ENCODE results near the gene CHAC1.

CHAC1 gene

DNA sequence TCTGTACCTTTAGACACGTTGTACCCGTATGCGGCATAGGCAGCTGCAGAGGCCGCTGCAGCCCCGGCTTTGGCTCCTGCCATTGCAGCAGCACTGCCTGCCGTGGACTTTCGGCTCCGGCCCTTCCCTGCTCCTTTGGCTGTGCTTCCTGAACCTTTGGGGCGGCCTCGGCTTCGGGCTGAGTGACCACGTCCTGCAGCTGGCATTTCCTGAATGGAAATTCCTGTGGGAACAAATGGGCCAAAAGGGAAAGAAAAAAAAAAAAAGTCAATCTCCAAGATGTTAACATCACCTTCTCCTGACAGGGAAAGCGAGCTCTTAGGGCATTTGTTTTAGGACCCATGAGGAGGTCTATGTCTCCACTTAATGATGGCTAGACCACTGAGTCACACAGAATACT, 29.6 kb downstream of the CHAC1 start:
- in situ Hi-C loops (cut with MboI; ENCODE audit: low sequenced_read_pairs), result no loop called here

DNA sequence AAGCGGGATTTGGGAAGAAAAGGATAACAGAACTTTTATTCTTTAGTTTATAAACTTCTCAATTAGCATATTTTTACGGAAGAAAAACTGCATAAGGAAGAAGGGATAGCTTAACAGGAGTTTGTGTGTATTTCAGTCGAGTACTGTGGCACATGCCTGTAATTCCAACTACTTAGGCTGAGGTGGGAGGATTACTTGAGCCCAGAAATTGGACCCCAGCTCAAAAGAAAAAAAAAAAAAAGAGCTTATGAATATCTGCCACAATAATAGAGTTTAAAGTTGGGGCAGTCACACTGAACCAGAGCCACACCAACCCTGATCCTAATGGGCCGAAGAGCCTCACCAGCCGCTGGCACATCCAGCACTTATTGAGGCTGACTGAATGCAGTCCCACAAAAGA, 31.1 kb downstream of the CHAC1 start:
- in situ Hi-C loops (cut with MboI; ENCODE audit: low sequenced_read_pairs), result no loop called here

DNA sequence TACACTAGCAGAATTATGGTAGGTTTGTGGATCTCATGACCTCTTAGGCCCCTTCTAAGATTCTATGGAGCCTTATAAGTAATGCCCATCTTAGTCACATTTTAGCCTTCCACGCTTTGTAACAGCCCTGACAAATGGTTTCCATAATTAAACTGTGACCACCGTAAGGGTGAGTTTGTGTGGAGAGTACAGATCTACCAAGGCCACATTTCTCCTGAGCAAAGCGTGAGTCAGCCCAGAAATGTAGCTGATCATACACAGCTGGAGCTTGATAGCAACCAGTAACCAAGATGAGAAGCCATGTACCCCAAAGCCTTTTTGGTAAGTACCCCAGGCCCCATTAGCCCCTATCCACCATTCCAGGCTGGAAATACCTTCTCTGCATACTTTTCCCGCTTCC, 31.7 kb downstream of the CHAC1 start:
- in situ Hi-C loops (cut with MboI; ENCODE audit: low sequenced_read_pairs), result no loop called here

DNA sequence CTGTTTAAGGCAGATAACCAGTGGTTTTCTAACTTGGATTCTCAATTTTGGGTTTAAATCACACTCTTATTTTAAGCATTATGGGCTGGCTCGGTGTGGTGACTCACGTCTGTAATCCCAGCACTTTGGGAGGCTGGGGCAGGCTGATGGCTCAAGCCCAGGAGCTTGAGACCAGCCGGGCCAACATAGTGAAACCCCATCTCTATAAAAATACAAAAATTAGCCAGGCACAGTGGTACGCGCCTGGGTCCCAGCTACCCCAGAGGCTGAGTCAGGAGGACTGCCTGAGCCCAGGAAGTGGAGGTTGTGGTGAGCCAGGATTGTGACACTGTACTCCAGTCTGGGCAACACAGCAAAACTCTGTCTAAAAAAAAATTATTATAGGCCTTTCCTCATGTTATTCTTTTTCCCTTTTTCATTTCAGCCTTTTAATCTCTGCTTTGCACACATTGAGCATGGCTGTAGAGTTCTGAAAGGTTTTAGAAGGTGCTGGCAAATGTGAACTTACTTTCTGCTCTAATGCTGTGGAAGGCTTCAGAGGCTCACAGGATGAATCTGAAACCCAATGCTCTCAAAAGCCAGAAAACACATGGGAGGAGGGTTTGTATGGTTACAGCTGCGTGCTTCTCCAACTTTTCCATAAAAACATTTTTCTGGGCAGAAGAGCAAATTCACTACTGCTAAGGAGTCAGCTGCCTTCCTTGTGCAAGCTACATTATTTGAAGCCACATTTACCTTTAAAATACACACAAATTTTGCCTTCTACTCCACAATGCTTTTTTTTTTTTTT, 32.5 kb downstream of the CHAC1 start:
- in situ Hi-C loops (cut with MboI; ENCODE audit: low sequenced_read_pairs), result no loop called here

DNA sequence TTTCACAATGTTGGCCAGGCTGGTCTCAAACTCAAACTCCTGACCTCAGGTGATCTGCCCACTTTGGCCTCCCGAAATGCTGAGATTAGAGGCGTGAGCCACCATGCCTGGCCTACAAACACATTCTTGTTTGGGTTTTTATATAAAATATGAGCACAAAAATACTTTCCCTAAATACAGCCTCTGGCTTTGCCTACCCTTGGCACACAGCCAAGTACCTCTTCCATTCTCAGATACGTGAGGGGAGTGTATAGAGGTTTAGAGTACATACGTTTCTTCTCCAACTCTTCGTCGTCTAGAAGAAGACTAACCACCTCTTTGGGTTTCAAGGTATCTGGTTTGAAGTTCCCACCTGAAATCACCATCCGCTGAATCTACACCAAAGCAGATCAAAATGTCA, 33.5 kb downstream of the CHAC1 start:
- in situ Hi-C loops (cut with MboI; ENCODE audit: low sequenced_read_pairs), result no loop called here

DNA sequence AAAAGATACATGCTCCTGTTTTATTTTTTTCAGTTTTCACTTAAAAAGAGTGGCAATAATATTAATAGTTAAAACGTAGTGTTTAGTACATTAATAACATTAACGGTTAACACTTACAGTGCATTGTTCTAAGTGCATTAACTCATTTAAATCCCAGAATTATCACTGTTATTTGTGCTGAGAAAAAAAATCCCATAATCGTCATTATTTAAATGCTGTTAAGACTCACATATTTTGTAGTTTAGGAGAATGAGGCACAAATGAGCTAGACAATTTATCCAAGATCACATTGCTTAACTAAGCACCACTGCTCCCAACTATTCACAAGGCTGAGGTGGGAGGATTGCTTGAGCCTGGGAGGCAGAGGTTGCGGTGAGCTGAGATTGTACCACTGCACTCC, 34.9 kb downstream of the CHAC1 start:
- in situ Hi-C loops (cut with MboI; ENCODE audit: low sequenced_read_pairs), result no loop called here

DNA sequence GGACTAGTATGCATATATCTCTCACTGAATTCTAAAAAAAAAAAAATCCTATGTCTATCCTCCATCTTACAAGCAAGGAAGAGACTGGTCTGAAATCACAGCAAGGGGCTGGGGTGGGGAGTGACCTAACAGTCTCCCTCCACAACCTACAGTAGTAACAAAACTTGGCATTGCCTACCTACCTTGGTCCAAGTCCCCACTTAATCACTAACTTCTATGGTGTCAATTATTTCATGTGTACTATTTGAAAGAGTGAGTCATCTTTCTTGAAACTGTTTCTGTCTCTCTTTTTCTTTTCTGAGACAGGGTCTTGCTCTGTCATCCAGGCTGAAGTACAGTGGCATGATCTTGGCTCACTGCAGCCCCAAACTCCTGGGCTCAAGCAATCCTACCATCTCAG, 36.8 kb downstream of the CHAC1 start:
- in situ Hi-C loops (cut with MboI; ENCODE audit: low sequenced_read_pairs), result no loop called here

DNA sequence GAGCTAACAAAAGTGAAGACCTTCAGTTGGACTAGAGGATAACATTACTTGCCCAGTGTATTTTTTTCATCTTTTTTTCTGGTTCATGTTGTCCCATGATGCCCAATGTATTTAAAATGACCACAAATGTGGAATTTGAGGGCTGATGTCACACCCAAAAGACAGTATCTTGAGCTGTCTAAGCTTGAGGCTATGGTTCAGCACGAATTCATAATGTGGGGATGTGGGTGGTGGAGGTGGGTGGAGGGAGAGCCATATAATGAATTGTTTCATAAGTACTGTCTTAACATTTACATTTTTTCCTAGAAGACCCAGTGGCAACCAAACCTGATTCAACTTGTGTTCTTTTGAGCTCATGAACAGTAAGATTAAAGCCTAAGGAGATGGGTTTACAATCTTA, 37.5 kb downstream of the CHAC1 start:
- in situ Hi-C loops (cut with MboI; ENCODE audit: low sequenced_read_pairs), result no loop called here

DNA sequence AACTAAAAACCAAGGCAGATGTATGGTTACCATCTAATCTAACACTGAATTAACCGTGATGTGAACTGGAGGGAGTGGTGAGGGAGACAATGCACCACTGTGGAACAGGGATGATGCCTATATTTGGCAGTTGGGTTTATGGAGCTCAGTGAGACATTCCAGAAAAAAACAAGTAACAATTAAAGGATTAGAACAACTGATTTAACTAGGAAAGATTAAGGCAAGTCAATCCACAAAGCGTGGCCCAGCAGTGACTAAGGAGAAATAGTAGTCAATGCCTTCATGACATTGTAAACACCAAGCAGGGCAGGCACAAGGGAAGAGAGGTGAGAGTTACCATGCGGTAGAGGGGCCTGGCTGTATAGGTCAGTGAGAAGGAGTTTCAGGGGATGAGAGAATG, 38.1 kb downstream of the CHAC1 start:
- in situ Hi-C loops (cut with MboI; ENCODE audit: low sequenced_read_pairs), result no loop called here

DNA sequence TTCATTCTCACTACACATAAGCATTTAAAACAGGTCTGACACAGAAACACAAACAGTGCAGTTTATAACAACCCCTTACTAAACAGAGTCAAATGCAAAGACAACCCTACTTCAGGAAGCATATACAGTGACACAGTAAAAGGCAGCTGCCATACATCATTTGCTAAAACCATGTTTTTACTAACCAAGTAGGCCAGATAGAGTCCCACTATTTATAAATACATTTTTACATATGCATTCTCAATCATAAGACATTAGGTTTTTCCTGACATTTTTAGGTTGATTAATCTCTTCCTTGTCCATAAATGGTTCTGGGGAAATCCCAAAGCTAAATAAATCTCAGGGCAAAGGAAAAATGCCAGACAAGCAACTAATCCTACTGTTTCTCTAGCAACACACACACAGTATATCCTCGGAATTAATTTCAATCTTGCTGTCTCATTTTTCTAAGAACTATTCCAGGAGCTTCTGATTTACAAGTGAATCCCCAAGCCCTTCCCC, 39.0 kb downstream of the CHAC1 start:
- in situ Hi-C loops (cut with MboI; ENCODE audit: low sequenced_read_pairs), result no loop called here

DNA sequence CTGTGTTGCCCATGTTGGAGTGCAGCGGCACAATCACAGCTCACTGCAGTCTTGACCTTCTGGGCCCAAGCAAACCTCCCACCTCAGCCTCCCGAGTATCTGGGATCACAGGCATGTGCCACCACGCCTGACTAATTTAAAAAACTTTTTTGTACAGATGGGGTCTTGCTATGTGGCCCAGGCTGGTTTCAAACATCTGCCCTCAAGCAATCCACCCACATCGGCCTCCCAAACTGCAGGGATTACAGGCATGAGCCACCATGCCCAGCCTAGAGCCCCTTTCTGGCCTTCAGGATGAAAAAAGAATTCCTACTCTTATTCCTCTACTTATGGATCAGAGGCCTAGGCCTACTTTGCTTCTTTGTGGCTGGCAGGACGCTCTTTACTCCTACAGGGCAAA, 39.6 kb downstream of the CHAC1 start:
- in situ Hi-C loops (cut with MboI; ENCODE audit: low sequenced_read_pairs), result no loop called here

DNA sequence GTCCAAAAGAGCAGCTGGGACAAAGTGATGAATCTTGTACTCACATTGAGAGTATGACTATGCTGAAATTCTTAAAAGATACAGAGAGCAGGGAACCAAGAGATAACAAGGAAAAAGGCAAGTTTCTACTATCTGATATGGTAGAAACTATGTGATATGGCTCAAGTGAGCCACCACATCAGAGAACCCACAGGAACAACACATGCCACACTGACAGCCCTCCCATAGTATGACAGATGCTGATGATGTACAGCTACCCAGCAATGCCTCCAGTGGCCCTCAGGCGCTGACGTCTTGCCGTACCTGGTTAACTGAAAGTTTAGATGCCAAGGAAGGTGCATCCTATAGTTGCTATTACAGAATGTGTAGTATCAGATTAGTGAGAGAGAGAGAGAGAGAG, 42.4 kb downstream of the CHAC1 start:
- in situ Hi-C loops (cut with MboI; ENCODE audit: low sequenced_read_pairs), result no loop called here

DNA sequence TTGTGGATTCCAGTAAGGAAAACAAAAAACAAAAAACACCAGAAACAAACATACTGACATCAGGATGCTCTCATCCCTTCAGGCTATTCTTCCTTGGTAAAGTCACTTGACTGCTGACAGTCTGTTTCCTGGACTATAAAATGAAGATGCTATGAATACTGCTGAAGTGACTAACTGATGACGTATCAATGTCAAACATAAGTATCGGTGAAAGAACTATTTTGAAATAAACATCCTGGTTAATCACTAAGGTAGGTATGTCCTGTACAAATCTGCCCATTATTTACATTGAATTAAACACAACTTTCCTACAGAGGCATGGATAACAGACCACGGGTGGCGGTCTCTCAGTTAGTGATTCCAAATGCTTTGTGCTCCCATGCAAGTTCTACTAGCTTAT, 45.9 kb downstream of the CHAC1 start:
- in situ Hi-C loops (cut with MboI; ENCODE audit: low sequenced_read_pairs), result no loop called here

DNA sequence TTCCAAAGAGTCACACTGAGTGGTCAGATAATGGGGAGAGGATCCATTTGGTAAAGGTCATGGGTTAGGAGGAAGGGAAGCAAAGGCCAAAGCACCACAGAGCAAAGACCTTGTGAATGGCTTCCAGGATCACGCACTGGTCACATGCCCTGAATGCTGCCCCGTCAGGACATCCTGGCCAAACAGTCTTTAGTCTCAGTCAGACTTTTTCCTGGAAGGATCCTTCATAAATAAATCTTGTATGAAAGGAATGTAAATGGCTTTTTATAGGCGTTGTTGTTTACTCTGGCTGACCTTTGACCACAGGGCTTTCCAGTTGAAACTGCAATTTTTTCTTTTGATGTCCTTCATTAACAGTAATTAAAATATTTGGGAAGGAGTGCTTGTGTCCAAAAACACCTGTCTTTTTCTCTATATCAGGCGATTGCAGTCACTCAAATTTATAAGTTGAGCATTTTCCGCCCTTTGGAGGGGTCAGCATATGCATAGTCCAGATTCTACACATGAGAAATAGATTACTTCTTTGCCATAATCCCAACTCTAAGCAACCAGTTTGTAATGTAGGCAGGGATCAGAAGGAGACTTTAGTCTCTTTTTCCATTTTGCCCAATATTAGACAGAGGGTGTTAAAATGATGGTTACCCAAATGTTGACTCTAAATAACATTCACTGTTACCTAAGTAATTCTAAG, 48.4 kb downstream of the CHAC1 start:
- in situ Hi-C loops (cut with MboI; ENCODE audit: low sequenced_read_pairs), result no loop called here

DNA sequence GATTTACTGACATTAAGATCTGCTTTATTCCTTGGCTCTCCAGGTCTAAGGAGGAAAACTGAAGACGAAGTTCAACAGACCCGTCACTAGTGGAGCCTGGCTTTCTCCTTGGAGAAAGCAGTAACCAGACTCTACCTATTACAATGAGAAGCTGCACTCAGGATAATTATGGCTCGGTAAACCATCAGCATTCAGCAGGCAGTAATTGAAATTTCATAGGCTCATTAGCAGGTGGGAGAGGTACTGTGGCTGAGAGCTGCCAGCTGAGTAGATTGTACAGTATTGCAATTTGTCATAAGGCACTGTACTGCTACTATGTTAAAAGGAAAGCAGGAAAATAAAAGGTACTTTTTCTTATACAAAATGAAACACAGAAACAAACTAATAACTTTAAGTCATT, 51.2 kb downstream of the CHAC1 start:
- in situ Hi-C loops (cut with MboI; ENCODE audit: low sequenced_read_pairs), result no loop called here

Measured in HL-60/S4 treated with phorbol 12-myristate 13-acetate at 8.2 ng/mL for 4 days and 3 days (cell line).